SK-N-SH treated with all-trans-retinoic acid at 6 μM for 48 hours (cell line): ENCODE measurements around the gene TSNAX.

Experiments
- ARNTL ChIP-seq: fragments of 450-650 bp; formaldehyde crosslinking; IDR thresholded peaks from 2 replicates; pipeline ENCODE4 v1.5.0; 2020; ENCODE audit warnings: low read depth, mild to moderate bottlenecking, moderate library complexity, borderline replicate concordance
- ISL1 ChIP-seq: fragments of 250-450 bp; sonication (Bioruptor Pico); IDR thresholded peaks from 2 replicates; pipeline ENCODE4 v2.1.2; 2022; ENCODE audit warnings: mild to moderate bottlenecking, moderate library complexity
- OSR1 ChIP-seq: fragments of 250-450 bp; sonication (Bioruptor Pico); IDR thresholded peaks from 2 replicates; pipeline ENCODE4 v1.8.0; 2022; ENCODE audit warnings: moderate library complexity, mild to moderate bottlenecking, inconsistent platforms
- SNAI2 ChIP-seq: fragments of 250-450 bp; sonication (Bioruptor Pico); IDR thresholded peaks from 2 replicates; pipeline ENCODE4 v1.5.0; 2020; ENCODE audit warnings: mild to moderate bottlenecking, moderate library complexity
- TCF4 ChIP-seq: fragments of 250-450 bp; sonication (Bioruptor Pico); IDR thresholded peaks from 2 replicates; pipeline ENCODE4 v1.8.0; 2021; ENCODE audit warnings: mild to moderate bottlenecking, moderate library complexity, borderline replicate concordance
- ZFP30 ChIP-seq: fragments of 450-650 bp; formaldehyde crosslinking; IDR thresholded peaks from 2 replicates; pipeline ENCODE4 v1.5.0; 2022; ENCODE audit warnings: mild to moderate bottlenecking, moderate library complexity
- TF ChIP-seq, protein P1 (sequence below): fragments of 250-450 bp; sonication (Bioruptor Pico); IDR thresholded peaks from 2 replicates; pipeline ENCODE4 v1.8.0; 2021; ENCODE audit warnings: low read depth, mild to moderate bottlenecking, moderate library complexity, borderline replicate concordance

DNA sequence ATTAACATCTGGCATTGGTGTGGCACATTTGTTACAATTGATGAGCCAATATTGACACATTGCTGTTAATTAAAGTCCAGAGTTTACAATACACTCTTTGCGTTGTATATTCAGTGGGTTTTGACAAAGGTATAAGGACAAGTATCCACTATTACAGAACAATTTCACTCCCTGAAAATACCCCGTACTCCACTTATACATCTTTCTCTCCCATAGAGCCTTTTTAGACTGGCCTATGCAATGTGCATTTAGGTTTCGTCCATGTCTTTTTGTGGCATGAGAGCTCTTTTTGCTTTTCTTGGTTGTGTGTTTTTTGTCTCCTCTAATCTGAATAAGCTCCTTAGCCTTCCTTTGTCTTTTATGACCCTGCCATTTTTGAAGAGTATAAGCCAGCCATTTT is 40.6 kb upstream of the TSNAX start:
- TF ChIP-seq, protein P1, sequence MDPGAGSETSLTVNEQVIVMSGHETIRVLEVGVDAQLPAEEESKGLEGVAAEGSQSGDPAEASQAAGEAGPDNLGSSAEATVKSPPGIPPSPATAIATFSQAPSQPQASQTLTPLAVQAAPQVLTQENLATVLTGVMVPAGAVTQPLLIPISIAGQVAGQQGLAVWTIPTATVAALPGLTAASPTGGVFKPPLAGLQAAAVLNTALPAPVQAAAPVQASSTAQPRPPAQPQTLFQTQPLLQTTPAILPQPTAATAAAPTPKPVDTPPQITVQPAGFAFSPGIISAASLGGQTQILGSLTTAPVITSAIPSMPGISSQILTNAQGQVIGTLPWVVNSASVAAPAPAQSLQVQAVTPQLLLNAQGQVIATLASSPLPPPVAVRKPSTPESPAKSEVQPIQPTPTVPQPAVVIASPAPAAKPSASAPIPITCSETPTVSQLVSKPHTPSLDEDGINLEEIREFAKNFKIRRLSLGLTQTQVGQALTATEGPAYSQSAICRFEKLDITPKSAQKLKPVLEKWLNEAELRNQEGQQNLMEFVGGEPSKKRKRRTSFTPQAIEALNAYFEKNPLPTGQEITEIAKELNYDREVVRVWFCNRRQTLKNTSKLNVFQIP: no peak
- TF ChIP-seq ISL1 (CRISPR knock-in tag) (no peak), ZFP30 (CRISPR knock-in tag) (no peak), SNAI2 (CRISPR knock-in tag) (no peak), OSR1 (no peak), ARNTL (no peak), TCF4 (CRISPR knock-in tag) (no peak)
